T follicular helper cell (primary cell): ENCODE results near the gene TSEN15.

Experiments
- DNase-seq: peaks from one replicate; pipeline ENCODE4 v3.0.0-alpha.2; 2020; ENCODE audit warnings: low read depth

Gene TSEN15

GRCh38 chr1:184101571-184101970, 50.0 kb downstream of the TSEN15 start:
- no peak for DNase-seq

- no peak for DNase-seq
These were observed 59.0 kb downstream of the TSEN15 start for GRCh38 chr1:184110272-184111204.

- DNase-seq, result no peak
These were observed 60.8 kb downstream of the TSEN15 start for GRCh38 chr1:184112176-184112948.

GRCh38 chr1:184113251-184113650, 61.7 kb downstream of the TSEN15 start:
- DNase-seq, result no peak

- no peak for DNase-seq
These were observed 63.4 kb downstream of the TSEN15 start for GRCh38 chr1:184114818-184115398.

GRCh38 chr1:184116287-184116686, 64.8 kb downstream of the TSEN15 start:
- no peak for DNase-seq

GRCh38 chr1:184118046-184118445, 66.5 kb downstream of the TSEN15 start:
- DNase-seq, result no peak
